H9 (cell line): ENCODE data around the gene PYGO2. TPM values are rescaled to one million over a fixed set of nuclear protein-coding genes. Genes with fewer than 3 reads are reported as not detected.
A peak's percentile ranks its signal among the peaks of the same experiment; 100 is the strongest.

Experiments
- DNase-seq: peaks from one replicate; pipeline ENCODE4 v3.0.0-alpha.2; 2017
- H2AFZ ChIP-seq: one replicate; pipeline ENCODE4 v1.6.1; 2013; ENCODE audit warnings: mild to moderate bottlenecking, low read length, control low read depth, moderate library complexity
- H2AK5ac ChIP-seq: 2 replicates; pipeline ENCODE4 v1.6.1; 2013; ENCODE audit warnings: low read length, control low read depth, mixed read lengths; ENCODE audit not compliant: insufficient read length
- H2BK120ac ChIP-seq: one replicate; pipeline ENCODE4 v1.6.1; 2013; ENCODE audit warnings: low read depth, mild to moderate bottlenecking, low read length, control low read depth, inconsistent platforms; ENCODE audit not compliant: poor library complexity, severe bottlenecking
- H2BK12ac ChIP-seq: 2 replicates; pipeline ENCODE4 v1.6.1; 2013; ENCODE audit warnings: low read length, control low read depth, mixed read lengths, low read depth; ENCODE audit not compliant: insufficient read length
- H2BK15ac ChIP-seq: 2 replicates; pipeline ENCODE4 v1.6.1; 2013; ENCODE audit warnings: low read depth, low read length, control low read depth
- H2BK20ac ChIP-seq: one replicate; pipeline ENCODE4 v1.6.1; 2013; ENCODE audit warnings: low read depth, mild to moderate bottlenecking, low read length, control low read depth, inconsistent platforms; ENCODE audit not compliant: poor library complexity, severe bottlenecking
- H2BK5ac ChIP-seq: 2 replicates; pipeline ENCODE4 v1.6.1; 2013; ENCODE audit warnings: low read length, control low read depth, mixed read lengths; ENCODE audit not compliant: insufficient read length
- H3K14ac ChIP-seq: 2 replicates; pipeline ENCODE4 v1.6.1; 2013; ENCODE audit warnings: low read length, control low read depth; ENCODE audit not compliant: insufficient read depth
- H3K18ac ChIP-seq: 2 replicates; pipeline ENCODE4 v1.6.1; 2013; ENCODE audit warnings: low read depth, mild to moderate bottlenecking, mixed read lengths, low read length, control low read depth; ENCODE audit not compliant: insufficient read length
- H3K23ac ChIP-seq: 2 replicates; pipeline ENCODE4 v1.6.1; 2013; ENCODE audit warnings: low read length, control low read depth, mixed read lengths, low read depth; ENCODE audit not compliant: insufficient read length
- H3K23me2 ChIP-seq: 2 replicates; pipeline ENCODE4 v1.6.1; 2013; ENCODE audit warnings: low read depth, mild to moderate bottlenecking, mixed read lengths, low read length, control low read depth; ENCODE audit not compliant: insufficient read length, poor library complexity, severe bottlenecking
- H3K27ac ChIP-seq: 2 replicates; pipeline ENCODE4 v1.5.1; 2013; ENCODE audit warnings: low read length, control low read depth, mixed read lengths, low read depth; ENCODE audit not compliant: insufficient read length
- H3K27me3 ChIP-seq: 2 replicates; pipeline ENCODE4 v1.6.1; 2013; ENCODE audit warnings: low read length, control low read depth, inconsistent platforms; ENCODE audit not compliant: insufficient read depth
- H3K4ac ChIP-seq: 2 replicates; pipeline ENCODE4 v1.6.1; 2013; ENCODE audit warnings: low read depth, mild to moderate bottlenecking, control low read depth, inconsistent platforms, low read length, moderate library complexity
- H3K4me1 ChIP-seq: 2 replicates; pipeline ENCODE4 v1.6.1; 2013; ENCODE audit warnings: low read length, control low read depth, inconsistent platforms; ENCODE audit not compliant: insufficient read depth
- H3K4me2 ChIP-seq: 2 replicates; pipeline ENCODE4 v1.6.1; 2013; ENCODE audit warnings: low read length, control low read depth, mixed read lengths; ENCODE audit not compliant: insufficient read length, insufficient read depth
- H3K56ac ChIP-seq: 2 replicates; pipeline ENCODE4 v1.6.1; 2013; ENCODE audit warnings: low read depth, mild to moderate bottlenecking, mixed read lengths, low read length, control low read depth; ENCODE audit not compliant: insufficient read length
- H3K79me1 ChIP-seq: 2 replicates; pipeline ENCODE4 v1.6.1; 2013; ENCODE audit warnings: low read depth, mild to moderate bottlenecking, moderate library complexity, low read length, control low read depth, inconsistent platforms; ENCODE audit not compliant: insufficient read depth, poor library complexity, severe bottlenecking
- H3K79me2 ChIP-seq: 2 replicates; pipeline ENCODE4 v1.6.1; 2013; ENCODE audit warnings: low read length, control low read depth, inconsistent platforms; ENCODE audit not compliant: insufficient read depth
- H3K9ac ChIP-seq: 2 replicates; pipeline ENCODE4 v1.6.1; 2013; ENCODE audit warnings: low read length, control low read depth, mixed read lengths; ENCODE audit not compliant: insufficient read length; ENCODE audit errors: extremely low read depth
- H3K9me3 ChIP-seq: one replicate; pipeline ENCODE4 v1.6.1; 2013; ENCODE audit warnings: low read depth, low read length, inconsistent platforms; ENCODE audit not compliant: control insufficient read depth
- H3T11ph ChIP-seq: one replicate; pipeline ENCODE4 v1.6.1; 2013; ENCODE audit warnings: mild to moderate bottlenecking, low read length, control low read depth, inconsistent platforms
- H4K20me1 ChIP-seq: one replicate; pipeline ENCODE4 v1.6.1; 2013; ENCODE audit not compliant: control insufficient read depth, insufficient read length, insufficient read depth
- H4K5ac ChIP-seq: 2 replicates; pipeline ENCODE4 v1.6.1; 2013; ENCODE audit warnings: low read depth, mild to moderate bottlenecking, mixed read lengths, low read length, control low read depth; ENCODE audit not compliant: insufficient read length
- H4K8ac ChIP-seq: replicated peaks from 2 replicates; pipeline ENCODE4 v1.6.1; 2013; ENCODE audit warnings: low read length, control low read depth, mixed read lengths, low read depth; ENCODE audit not compliant: insufficient read length
- H4K91ac ChIP-seq: 2 replicates; pipeline ENCODE4 v1.6.1; 2013; ENCODE audit warnings: low read depth, mild to moderate bottlenecking, moderate library complexity, mixed read lengths, low read length, control low read depth; ENCODE audit not compliant: insufficient read length
- H3K27ac Mint-ChIP-seq, 3 experiments: 2 replicates in 2 of 3; 3 replicates in 1 of 3; pipeline ENCODE4 v1.8.0; 2020 to 2021; ENCODE audit warnings: mixed read lengths in 3 of 3, mild to moderate bottlenecking in 1 of 3, moderate library complexity in 1 of 3
- H3K27me3 Mint-ChIP-seq: 2 replicates; pipeline ENCODE4 v1.8.0; 2021; ENCODE audit warnings: low read depth, mild to moderate bottlenecking, moderate library complexity, mixed read lengths
- H3K36me3 Mint-ChIP-seq, 3 experiments: 2 replicates in 2 of 3; 3 replicates in 1 of 3; pipeline ENCODE4 v1.8.0; 2020 to 2021; ENCODE audit warnings: low read depth in 3 of 3, mixed read lengths in 3 of 3; ENCODE audit not compliant: insufficient read depth in 1 of 3
- H3K4me1 Mint-ChIP-seq, 2 experiments: 2 replicates each; pipeline ENCODE4 v1.8.0; 2020; ENCODE audit warnings: mixed read lengths in 2 of 2
- H3K4me3 Mint-ChIP-seq, 2 experiments: 2 replicates in 1 of 2; 3 replicates in 1 of 2; pipeline ENCODE4 v1.8.0; 2020 to 2021; ENCODE audit warnings: mild to moderate bottlenecking in 2 of 2, mixed read lengths in 2 of 2, moderate library complexity in 1 of 2
- H3K9me3 Mint-ChIP-seq, 2 experiments: 2 replicates in 1 of 2; 3 replicates in 1 of 2; pipeline ENCODE4 v1.8.0; 2020; ENCODE audit warnings: mild to moderate bottlenecking in 2 of 2, mixed read lengths in 2 of 2, moderate library complexity in 1 of 2
- WGBS: extraction: QIAGEN DNeasy Blood & Tissue Kit; methylation state at CpG from one replicate; pipeline ENCODE4 v1.1.7; 2013; ENCODE audit warnings: missing lambda C conversion rate, low lambda C conversion rate, mixed read lengths; ENCODE audit not compliant: insufficient read length; ENCODE audit errors: extremely low coverage; 5-methylcytosine and 5-hydroxymethylcytosine counted together
- total RNA-seq: library from RNA; stranded (reverse); gene quantifications from 2 replicates; pipeline ENCODE4 v1.2.1, GENCODE V29; 2021
- TF ChIP-seq, protein P1 (sequence below): fragments of 200-600 bp; sonication (generic); conservative IDR thresholded peaks from 3 replicates; pipeline ENCODE4 v1.8.0; 2021; ENCODE audit warnings: antibody characterized with exemption, mild to moderate bottlenecking

PYGO2 gene
- total RNA-seq, 1 experiment from 2014 or later = 38.7 TPM

- Histone ChIP-seq H4K91ac (no peak overlapping the region), H4K20me1 (no peaks in the 10 kb centered on the region), H3K79me2 (no peaks in the 10 kb centered on the region), H3K27ac (no peak overlapping the region), H3K79me1 (peaks cover 1% of the 10 kb centered on the region), H3K27me3 (no peaks in the 10 kb centered on the region), H3K18ac (no peak overlapping the region), H3T11ph (no peak overlapping the region), H3K23me2 (no peaks in the 10 kb centered on the region), H3K4ac (no peak overlapping the region), H2BK5ac (no peak overlapping the region), H4K5ac (no peak overlapping the region), H3K23ac (no peak overlapping the region), H2BK120ac (no peak overlapping the region), H2BK12ac (no peak overlapping the region), H3K4me2 (no peak overlapping the region), H3K9me3 (no peaks in the 10 kb centered on the region), H4K8ac (no peak overlapping the region), H3K56ac (no peak overlapping the region), H3K14ac (no peak overlapping the region; the same call in 1 of the 2 replicates), H3K9ac (no peak overlapping the region), H2AK5ac (no peak overlapping the region), H3K4me1 (no peaks in the 10 kb centered on the region; the same call in 1 of the 2 replicates), H2BK15ac (no peak overlapping the region), H2AFZ (no peak overlapping the region), H2BK20ac (no peak overlapping the region)
- no CpG with 5 or more reads among the region's 14 CpGs for WGBS
- H3K9me3 Mint-ChIP-seq = no peaks in the 10 kb centered on the region; a peak in 1 of 5 replicates
- H3K4me3 Mint-ChIP-seq = no peak overlapping the region
- H3K27ac Mint-ChIP-seq = peak overlapping the region; percentile 53 to 80 (median 65); a peak in 4 of 7 replicates
- peaks cover 3% of the 10 kb centered on the region for H3K27me3 Mint-ChIP-seq
- DNase-seq = peak; percentile 62
- TF ChIP-seq, protein P1, sequence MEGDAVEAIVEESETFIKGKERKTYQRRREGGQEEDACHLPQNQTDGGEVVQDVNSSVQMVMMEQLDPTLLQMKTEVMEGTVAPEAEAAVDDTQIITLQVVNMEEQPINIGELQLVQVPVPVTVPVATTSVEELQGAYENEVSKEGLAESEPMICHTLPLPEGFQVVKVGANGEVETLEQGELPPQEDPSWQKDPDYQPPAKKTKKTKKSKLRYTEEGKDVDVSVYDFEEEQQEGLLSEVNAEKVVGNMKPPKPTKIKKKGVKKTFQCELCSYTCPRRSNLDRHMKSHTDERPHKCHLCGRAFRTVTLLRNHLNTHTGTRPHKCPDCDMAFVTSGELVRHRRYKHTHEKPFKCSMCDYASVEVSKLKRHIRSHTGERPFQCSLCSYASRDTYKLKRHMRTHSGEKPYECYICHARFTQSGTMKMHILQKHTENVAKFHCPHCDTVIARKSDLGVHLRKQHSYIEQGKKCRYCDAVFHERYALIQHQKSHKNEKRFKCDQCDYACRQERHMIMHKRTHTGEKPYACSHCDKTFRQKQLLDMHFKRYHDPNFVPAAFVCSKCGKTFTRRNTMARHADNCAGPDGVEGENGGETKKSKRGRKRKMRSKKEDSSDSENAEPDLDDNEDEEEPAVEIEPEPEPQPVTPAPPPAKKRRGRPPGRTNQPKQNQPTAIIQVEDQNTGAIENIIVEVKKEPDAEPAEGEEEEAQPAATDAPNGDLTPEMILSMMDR = peak; percentile 44; the same call in 2 of the 3 replicates
- H3K36me3 Mint-ChIP-seq = peaks cover 24 to 36% (median 33%) of the 10 kb centered on the region in 3 experiments
- H3K4me1 Mint-ChIP-seq = peaks cover 8 to 15% of the 10 kb centered on the region in 2 experiments; a peak in 3 of 4 replicates
Measured at GRCh38 chr1:154992721-154993571, 31.4 kb upstream of the PYGO2 start.
